ENCODE data around the gene TNFSF9.
"Not testable (repeated sequence)": the region's sequence is repeated elsewhere in the genome, so short reads cannot be mapped to it uniquely, and the experiment has no call there.

The TNFSF9 gene

DNA sequence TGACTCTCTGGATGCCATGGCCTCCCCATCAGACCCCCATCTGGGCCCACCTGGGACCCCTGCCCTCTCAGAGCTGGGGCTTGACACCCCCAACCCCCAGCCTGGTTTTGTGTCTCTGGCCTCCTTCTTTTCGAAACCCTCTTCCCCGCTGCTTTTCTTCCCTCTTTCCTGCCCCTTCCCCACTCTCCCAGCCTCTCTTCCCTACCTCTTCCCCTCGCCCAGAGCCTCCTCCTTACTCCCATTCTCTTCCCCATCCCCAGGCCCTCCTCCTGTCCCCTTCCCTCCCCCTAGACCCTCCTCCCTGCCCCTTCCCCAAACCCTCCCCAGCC is 2.1 kb downstream of the TNFSF9 start:
- no peak for DNase-seq

DNA sequence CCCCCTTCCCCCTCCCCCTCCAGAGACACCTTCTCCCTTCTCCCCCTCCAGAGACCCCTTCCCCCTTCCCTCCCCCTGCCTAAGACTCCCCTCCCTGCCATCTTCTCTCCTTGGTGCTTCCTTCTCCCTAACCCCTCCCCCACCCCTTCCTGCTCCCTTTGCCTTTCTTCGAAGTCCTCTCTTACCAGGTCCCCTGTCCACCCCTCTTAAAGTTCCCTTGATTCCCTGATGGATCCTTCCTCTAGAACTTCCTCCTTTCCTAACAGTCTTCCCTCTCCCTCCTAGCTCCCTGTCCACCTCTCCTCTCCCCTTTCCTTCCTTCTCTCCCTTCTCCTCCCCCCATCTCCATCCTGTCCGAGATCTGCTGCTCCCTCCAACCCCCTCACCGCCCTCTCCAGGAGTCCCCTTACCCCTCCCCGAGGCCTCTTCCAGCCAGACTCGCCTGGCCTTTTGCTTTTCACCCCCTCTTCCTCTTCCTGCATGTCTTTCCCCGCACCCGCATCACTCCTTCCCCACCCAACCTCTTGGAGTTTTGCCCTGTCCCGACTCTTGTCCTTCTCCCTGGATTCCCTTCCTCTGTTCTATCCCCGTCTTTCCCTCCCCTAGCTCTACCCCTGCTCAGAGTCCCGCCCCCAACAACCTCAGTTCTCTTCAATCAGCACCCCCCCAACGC is 3.1 kb downstream of the TNFSF9 start:
- DNase-seq: no peak

DNA sequence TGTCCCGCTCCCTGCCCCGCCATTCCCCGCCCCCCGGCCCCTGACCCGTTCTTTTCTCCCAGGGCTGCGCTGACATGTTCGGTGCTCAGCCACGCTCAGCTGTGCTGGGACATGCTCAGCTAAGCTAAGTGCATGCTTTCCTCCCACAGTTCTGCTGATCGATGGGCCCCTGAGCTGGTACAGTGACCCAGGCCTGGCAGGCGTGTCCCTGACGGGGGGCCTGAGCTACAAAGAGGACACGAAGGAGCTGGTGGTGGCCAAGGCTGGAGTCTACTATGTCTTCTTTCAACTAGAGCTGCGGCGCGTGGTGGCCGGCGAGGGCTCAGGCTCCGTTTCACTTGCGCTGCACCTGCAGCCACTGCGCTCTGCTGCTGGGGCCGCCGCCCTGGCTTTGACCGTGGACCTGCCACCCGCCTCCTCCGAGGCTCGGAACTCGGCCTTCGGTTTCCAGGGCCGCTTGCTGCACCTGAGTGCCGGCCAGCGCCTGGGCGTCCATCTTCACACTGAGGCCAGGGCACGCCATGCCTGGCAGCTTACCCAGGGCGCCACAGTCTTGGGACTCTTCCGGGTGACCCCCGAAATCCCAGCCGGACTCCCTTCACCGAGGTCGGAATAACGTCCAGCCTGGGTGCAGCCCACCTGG is 3.7 kb downstream of the TNFSF9 start:
- no peak for DNase-seq

DNA sequence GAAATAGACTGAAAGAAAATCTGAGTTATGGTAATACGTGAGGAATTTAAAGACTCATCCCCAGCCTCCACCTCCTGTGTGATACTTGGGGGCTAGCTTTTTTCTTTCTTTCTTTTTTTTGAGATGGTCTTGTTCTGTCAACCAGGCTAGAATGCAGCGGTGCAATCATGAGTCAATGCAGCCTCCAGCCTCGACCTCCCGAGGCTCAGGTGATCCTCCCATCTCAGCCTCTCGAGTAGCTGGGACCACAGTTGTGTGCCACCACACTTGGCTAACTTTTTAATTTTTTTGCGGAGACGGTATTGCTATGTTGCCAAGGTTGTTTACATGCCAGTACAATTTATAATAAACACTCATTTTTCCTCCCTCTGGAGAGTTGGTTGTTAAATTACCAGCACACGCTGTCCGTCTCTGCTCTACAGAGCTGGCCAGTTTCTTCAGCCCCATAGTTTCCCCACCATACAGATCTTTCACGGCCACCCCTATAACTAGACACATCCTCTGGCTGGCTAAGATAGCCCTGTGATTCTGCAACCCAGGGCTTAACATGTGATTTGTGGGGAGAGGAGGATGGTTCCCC is 4.8 kb downstream of the TNFSF9 start:
- no peak for DNase-seq

- no peak for DNase-seq
These were observed 8.7 kb downstream of the TNFSF9 start for GRCh38 chr19:6539514-6539913.

- no peak for DNase-seq
These were observed 10.3 kb downstream of the TNFSF9 start for GRCh38 chr19:6540918-6541689.

GRCh38 chr19:6543866-6544347 is 13.1 kb downstream of the TNFSF9 start:
- no peak for DNase-seq

GRCh38 chr19:6550679-6551078 is 19.9 kb downstream of the TNFSF9 start:
- DNase-seq: not testable (repeated sequence)

GRCh38 chr19:6551091-6551490 is 20.3 kb downstream of the TNFSF9 start:
- no peak for DNase-seq

DNA sequence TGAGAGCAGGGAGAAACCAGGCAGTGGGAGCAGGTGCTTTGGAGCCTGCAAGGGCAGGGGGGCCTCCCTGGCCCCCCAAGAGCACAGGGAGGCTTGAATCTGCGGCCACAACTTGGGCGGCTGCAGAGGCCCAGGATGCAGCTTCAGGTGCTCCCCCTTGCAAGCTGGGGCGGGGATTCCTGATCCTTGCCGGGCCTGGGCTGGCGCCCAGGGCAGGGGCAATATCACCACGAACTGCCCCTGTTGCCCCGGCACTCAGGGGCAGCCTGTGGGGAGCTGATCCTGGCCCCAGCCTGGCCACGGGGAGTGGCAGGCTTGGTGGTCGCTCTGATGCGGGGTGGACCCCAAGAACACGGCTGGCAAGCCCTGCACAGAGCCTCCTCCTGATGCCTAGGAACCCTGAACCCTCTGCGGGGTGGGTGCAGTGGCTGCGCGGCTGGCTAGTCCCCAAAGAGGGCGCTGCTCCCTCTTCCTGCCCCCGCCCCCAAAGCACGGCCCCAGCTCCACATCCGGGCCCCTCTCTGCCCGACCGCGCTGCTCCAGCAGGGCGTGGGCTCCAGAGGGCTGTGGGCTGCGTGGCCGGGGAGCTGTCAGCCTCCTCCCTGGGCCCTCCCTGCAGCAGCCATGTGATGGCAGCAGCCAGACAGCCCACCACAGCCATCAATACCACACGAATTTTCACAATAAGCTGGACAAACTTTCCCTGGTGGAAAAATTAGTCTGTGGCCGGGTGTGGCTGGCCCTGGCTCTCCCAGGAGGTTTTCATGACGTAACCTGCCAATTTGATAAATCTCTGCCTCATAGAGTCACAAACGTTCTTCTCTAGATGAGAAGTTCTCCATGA is 21.0 kb downstream of the TNFSF9 start:
- DNase-seq: peak; percentile 60

DNA sequence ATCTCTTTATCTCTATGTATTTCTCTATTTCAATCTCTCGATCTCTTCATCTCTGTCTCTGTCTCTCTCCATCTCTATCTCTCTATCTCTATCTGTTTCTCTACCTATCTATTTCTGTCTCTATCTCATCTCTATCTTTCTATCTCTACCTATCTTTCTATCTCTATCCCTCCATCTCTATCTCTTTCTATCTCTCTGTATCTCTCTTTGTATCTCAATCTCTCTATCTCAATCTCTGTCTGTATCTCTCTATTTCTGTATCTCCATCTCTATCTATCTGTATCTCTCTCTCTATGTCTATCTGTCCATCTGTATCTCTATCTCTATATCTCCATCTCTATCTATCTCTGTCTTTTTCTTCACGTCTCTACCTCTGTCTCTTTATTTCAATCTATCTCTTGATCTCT is 25.2 kb downstream of the TNFSF9 start:
- DNase-seq: no peak

DNA sequence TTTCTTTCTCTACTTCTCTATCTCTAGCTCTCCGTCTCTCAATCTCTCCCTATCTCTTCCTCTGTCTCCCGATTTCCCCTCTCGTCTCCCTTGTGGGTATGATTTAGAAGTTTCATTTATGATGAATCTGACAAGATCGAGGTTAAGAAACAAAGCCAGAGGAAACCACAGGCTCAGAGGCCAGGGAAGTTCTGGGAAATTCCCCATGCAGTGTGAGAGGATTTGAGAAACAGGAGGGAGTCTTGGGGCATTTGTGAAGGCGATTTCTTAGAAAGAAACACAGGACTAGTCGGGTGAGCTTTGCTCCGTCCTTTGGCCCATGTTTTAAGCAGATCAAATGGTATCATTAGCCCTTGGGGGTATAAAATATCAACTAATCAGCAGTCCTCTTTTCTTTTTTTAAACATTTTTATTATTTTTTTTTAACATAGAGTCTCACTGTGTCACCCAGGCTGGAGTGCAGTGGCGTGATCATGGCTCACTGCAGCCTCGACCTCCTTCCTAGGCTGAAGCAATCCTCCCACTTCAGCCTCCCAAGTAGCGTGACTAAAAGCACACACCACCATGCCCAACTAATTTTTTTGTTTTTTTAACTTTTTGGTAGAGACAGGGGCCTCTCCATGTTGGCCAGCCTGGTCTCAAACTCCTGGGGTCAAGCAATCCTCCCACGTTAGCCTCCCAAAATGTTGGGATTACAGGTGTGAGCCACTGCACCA is 25.8 kb downstream of the TNFSF9 start:
- DNase-seq: no peak

DNA sequence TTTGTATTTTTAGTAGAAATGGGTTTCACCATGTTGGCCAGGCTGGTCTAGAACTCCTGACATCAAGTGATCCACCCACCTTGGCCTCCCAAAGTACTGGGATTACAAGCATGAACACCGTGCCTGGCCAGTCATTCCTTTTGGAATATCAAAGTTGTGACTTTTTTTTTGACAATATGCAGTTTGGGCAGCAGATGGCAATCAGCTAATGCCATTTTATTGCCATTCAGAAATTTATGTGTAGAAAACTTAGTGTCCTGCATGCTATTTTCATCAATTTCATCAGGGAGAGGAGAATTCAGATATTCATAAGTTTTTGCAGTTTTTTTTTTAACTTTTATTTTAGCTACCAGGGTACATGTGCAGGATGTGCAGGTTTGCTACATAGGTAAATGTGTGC is 31.6 kb downstream of the TNFSF9 start:
- not testable (repeated sequence) for DNase-seq

- DNase-seq: no peak
These were observed 33.6 kb downstream of the TNFSF9 start for GRCh38 chr19:6564393-6564792.

- DNase-seq: not testable (repeated sequence)
These were observed 35.9 kb downstream of the TNFSF9 start for GRCh38 chr19:6566727-6567126.

DNA sequence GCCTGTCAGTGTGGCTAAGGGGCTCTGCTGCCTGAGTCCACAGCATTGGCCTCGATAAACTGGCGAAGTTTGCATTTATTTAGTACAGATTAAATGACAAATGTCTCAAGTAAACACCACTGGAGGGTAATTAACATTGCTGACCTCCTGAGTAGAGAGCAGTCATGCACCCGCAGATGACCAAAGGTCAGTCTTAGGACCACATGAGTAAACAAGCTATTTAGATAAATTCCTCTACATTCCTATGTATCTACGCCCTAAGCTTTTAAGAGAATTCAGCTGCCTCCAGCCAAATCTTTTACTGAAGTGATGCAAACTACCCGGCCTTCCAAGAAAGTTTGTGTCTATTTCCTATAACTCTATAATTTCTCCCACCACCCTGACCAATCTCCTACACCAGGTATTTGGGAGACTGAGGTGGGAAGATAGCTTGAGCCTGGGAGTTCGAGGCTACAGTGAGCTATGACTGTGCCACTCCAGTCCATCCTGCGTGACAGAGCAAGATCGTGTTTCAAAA is 37.2 kb downstream of the TNFSF9 start:
- no peak for DNase-seq

DNA sequence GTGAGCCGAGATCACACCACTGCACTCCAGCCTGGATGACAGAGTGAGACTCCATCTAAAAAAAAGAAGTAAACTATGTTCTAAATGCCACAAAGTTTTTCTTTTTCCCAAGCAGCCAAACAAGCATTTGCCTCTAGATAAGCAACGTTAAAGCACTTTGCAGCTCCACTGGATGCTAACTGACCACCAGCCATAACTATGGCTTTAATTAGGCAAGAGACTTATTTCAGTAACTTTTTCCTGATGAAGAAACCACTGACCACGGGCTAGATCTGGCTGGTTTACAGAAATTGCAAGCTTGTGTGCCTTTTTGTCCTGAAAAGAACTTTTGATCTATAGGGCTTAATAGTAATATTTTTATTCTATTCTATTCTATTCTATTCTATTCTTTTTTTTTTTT is 38.0 kb downstream of the TNFSF9 start:
- no peak for DNase-seq

DNA sequence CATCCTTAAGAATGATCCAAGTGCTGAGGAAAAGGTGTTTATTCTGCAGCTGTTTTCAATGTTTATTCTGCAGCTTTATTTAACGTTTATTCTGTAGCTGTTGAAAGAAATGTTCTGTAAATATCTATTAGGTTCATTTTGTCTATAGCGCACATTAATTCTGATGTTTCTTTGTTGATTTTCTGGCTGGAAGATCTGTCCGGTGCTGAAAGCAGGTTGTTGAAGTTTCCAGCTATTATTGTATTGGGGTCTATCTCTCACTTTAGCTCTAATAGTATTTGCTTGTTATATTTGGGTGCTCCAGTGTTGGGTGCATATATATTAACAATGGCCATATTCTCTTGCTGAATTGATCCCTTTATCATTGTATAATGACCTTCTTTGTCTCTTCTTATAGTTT is 39.9 kb downstream of the TNFSF9 start:
- no peak for DNase-seq

DNA sequence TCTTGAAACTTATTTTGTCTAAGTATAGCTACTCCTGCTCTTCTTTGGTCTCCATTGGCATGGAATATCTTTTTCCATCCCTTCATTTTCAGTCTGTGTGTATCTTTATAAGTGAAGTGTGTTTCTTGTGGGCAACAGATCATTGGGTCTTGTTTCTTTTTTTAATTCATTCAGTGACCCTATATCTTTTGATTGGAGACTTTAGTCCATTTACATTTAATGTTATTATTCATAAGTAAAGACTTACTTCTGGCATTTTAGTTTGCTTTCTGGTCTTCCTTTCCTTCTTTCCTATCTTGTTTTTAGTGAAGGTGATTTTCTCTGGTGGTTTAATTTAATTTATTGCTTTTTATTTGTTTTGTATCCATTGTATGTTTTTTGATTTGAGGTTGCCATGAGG is 40.3 kb downstream of the TNFSF9 start:
- DNase-seq: no peak

- DNase-seq: no peak
These were observed 41.4 kb downstream of the TNFSF9 start for GRCh38 chr19:6572217-6572616.

- DNase-seq: no peak
These were observed 42.5 kb downstream of the TNFSF9 start for GRCh38 chr19:6573350-6573749.

All from activated naive CD4-positive, alpha-beta T cell treated with anti-CD3 and anti-CD28 coated beads, Interleukin-2, amount 50 U/mL, for 16 hours (primary cell).